KOPT-K1 (cell line): ENCODE data around the gene MFSD2A.
"Not testable (repeated sequence)": the region's sequence is repeated elsewhere in the genome, so short reads cannot be mapped to it uniquely, and the experiment has no call there.

ENCODE experiments used
- H3K27ac ChIP-seq: fragments of 200-600 bp; sonication (generic); 2 replicates; pipeline ENCODE4 v1.5.1; 2016; ENCODE audit warnings: antibody characterized with exemption, mild to moderate bottlenecking, low read depth, low read length; ENCODE audit not compliant: poor library complexity, severe bottlenecking
- H3K36me3 ChIP-seq: fragments of 200-600 bp; sonication (generic); 2 replicates; pipeline ENCODE4 v1.5.1; 2017; ENCODE audit warnings: antibody characterized with exemption, mild to moderate bottlenecking, low read length, moderate library complexity; ENCODE audit not compliant: insufficient read depth
- H3K9me3 ChIP-seq: fragments of 200-600 bp; sonication (generic); 2 replicates; pipeline ENCODE4 v1.5.1; 2017; ENCODE audit warnings: antibody characterized with exemption, low read length, mild to moderate bottlenecking; ENCODE audit not compliant: insufficient read depth, poor library complexity, severe bottlenecking

Gene MFSD2A

GRCh38 chr1:39970274-39970673 is 15.3 kb downstream of the MFSD2A start:
- Histone ChIP-seq H3K9me3 (no peaks in the 10 kb centered on the region), H3K27ac (no peak overlapping the region), H3K36me3 (peaks cover 52% of the 10 kb centered on the region; the same call in 1 of the 2 replicates)

- no peak overlapping the region for H3K27ac ChIP-seq
- H3K9me3 ChIP-seq, result no peaks in the 10 kb centered on the region
- H3K36me3 ChIP-seq, result peaks cover 43% of the 10 kb centered on the region; the same call in 1 of the 2 replicates
These were observed 16.2 kb downstream of the MFSD2A start for GRCh38 chr1:39971138-39971537.

- Histone ChIP-seq H3K36me3 (peaks cover 20% of the 10 kb centered on the region; the same call in 1 of the 2 replicates), H3K9me3 (no peaks in the 10 kb centered on the region), H3K27ac (no peak overlapping the region)
These were observed 18.7 kb downstream of the MFSD2A start for GRCh38 chr1:39973503-39974135.

- H3K9me3 ChIP-seq, result no peaks in the 10 kb centered on the region
- H3K27ac ChIP-seq, result no peak overlapping the region
- no peaks in the 10 kb centered on the region for H3K36me3 ChIP-seq
These were observed 21.8 kb downstream of the MFSD2A start for GRCh38 chr1:39976732-39977131.

GRCh38 chr1:39977202-39977601 is 22.3 kb downstream of the MFSD2A start:
- Histone ChIP-seq H3K9me3 (no peaks in the 10 kb centered on the region), H3K27ac (no peak overlapping the region)

GRCh38 chr1:39979654-39980053 is 24.7 kb downstream of the MFSD2A start:
- no peaks in the 10 kb centered on the region for H3K9me3 ChIP-seq
- no peak overlapping the region for H3K27ac ChIP-seq
- no peaks in the 10 kb centered on the region for H3K36me3 ChIP-seq

More at GRCh38 chr1:39977202-39977601, 22.3 kb downstream of the MFSD2A start:
- no peaks in the 10 kb centered on the region for H3K36me3 ChIP-seq

- no peaks in the 10 kb centered on the region for H3K36me3 ChIP-seq
- H3K9me3 ChIP-seq, result no peaks in the 10 kb centered on the region
- H3K27ac ChIP-seq, result no peak overlapping the region
These were observed 25.8 kb downstream of the MFSD2A start for GRCh38 chr1:39980555-39981313.

GRCh38 chr1:39981385-39981784 is 26.4 kb downstream of the MFSD2A start:
- H3K9me3 ChIP-seq, result no peaks in the 10 kb centered on the region
- no peaks in the 10 kb centered on the region for H3K36me3 ChIP-seq
- H3K27ac ChIP-seq, result no peak overlapping the region

- Histone ChIP-seq H3K36me3 (no peaks in the 10 kb centered on the region), H3K27ac (no peak overlapping the region), H3K9me3 (no peaks in the 10 kb centered on the region)
These were observed 27.0 kb downstream of the MFSD2A start for GRCh38 chr1:39981945-39982344.

- H3K36me3 ChIP-seq, H3K9me3 ChIP-seq, H3K27ac ChIP-seq: not testable (repeated sequence)
These were observed 29.5 kb downstream of the MFSD2A start for GRCh38 chr1:39984480-39984879.

- H3K9me3 ChIP-seq, result no peaks in the 10 kb centered on the region
- H3K27ac ChIP-seq, result no peak overlapping the region
- H3K36me3 ChIP-seq, result no peaks in the 10 kb centered on the region
These were observed 30.0 kb downstream of the MFSD2A start for GRCh38 chr1:39984951-39985350.

GRCh38 chr1:39987869-39988268 is 32.9 kb downstream of the MFSD2A start:
- Histone ChIP-seq H3K27ac (no peak overlapping the region), H3K9me3 (no peaks in the 10 kb centered on the region), H3K36me3 (no peaks in the 10 kb centered on the region)

GRCh38 chr1:39988618-39989343 is 33.8 kb downstream of the MFSD2A start:
- H3K27ac ChIP-seq, result no peak overlapping the region

GRCh38 chr1:39990428-39990827 is 35.5 kb downstream of the MFSD2A start:
- H3K9me3 ChIP-seq, result no peaks in the 10 kb centered on the region
- H3K27ac ChIP-seq, result no peak overlapping the region
- H3K36me3 ChIP-seq, result no peaks in the 10 kb centered on the region

More at GRCh38 chr1:39988618-39989343, 33.8 kb downstream of the MFSD2A start:
- H3K36me3 ChIP-seq, result no peaks in the 10 kb centered on the region
- no peaks in the 10 kb centered on the region for H3K9me3 ChIP-seq

GRCh38 chr1:39992234-39992633 is 37.3 kb downstream of the MFSD2A start:
- no peaks in the 10 kb centered on the region for H3K9me3 ChIP-seq
- no peaks in the 10 kb centered on the region for H3K36me3 ChIP-seq
- no peak overlapping the region for H3K27ac ChIP-seq
